Endothelial cell of umbilical vein (primary cell): ENCODE results near the gene CEACAM1.

Source experiments
- CTCF ChIP-seq, 2 donors: IDR thresholded peaks; 1 replicate in 1 of 2; 2 replicates in 1 of 2; pipeline ENCODE4 v1.5.1; 2011; ENCODE audit warnings: low read length in 2 of 2, mild to moderate bottlenecking in 2 of 2, moderate library complexity in 2 of 2, control low read depth in 1 of 2, inconsistent platforms in 1 of 2, low read depth in 1 of 2; ENCODE audit not compliant: insufficient read depth in 1 of 2; ENCODE audit errors: extremely low read depth in 1 of 2
- MAX ChIP-seq: IDR thresholded peaks from 2 replicates; pipeline ENCODE4 v1.6.1; 2011; ENCODE audit not compliant: insufficient read depth, insufficient read length
- POLR2A ChIP-seq: IDR thresholded peaks from 2 replicates; pipeline ENCODE4 v1.6.1; 2012; ENCODE audit warnings: low read depth, mild to moderate bottlenecking, control low read depth, low read length

GRCh38 chr19:42563352-42564210 is 35.3 kb upstream of the CEACAM1 start:
- TF ChIP-seq CTCF (IDR thresholded peaks at IDR 0.05; ENCODE audit: extremely low read depth in 1 of 2, insufficient read depth in 1 of 2, low read depth in 1 of 2, low read length in 2 of 2) (peak; percentile 35 to 58), POLR2A (no peak), MAX (no peak)
